ENCODE data around the gene FRMPD3.

Gene FRMPD3

GRCh38 chrX:107447642-107448041, 1.8 kb upstream of the FRMPD3 start:
- Histone ChIP-seq H3K27me3 (ENCODE audit: insufficient read depth, low read length, poor library complexity, severe bottlenecking) (no peaks in the 10 kb centered on the region), H3K4me2 (ENCODE audit: low read depth, low read length, poor library complexity, severe bottlenecking) (no peak overlapping the region), H3K9me3 (ENCODE audit: insufficient read depth, low read depth, low read length) (no peaks in the 10 kb centered on the region), H3K4me1 (ENCODE audit: insufficient read depth, low read length, poor library complexity, severe bottlenecking) (no peaks in the 10 kb centered on the region), H3K4me3 (ENCODE audit: low read length, poor library complexity, severe bottlenecking) (no peak overlapping the region), H3K9ac (ENCODE audit: low read depth, low read length, poor library complexity, severe bottlenecking) (no peak overlapping the region), H3K9me2 (replicated peaks; ENCODE audit: low read depth, low read length) (no peaks in the 10 kb centered on the region), H4K20me1 (ENCODE audit: insufficient read depth, low read length, poor library complexity, severe bottlenecking) (no peaks in the 10 kb centered on the region), H2AFZ (ENCODE audit: low read length) (no peak overlapping the region), H3K79me2 (ENCODE audit: insufficient read depth, low read length) (no peaks in the 10 kb centered on the region), H3F3A (ENCODE audit: low read depth) (no peaks in the 10 kb centered on the region), H3K36me3 (ENCODE audit: insufficient read depth, low read length) (no peaks in the 10 kb centered on the region)
- TF ChIP-seq CTCF (conservative IDR thresholded peaks at IDR 0.05; ENCODE audit: low read length) (no peak), EZH2phosphoT487 (IDR thresholded peaks at IDR 0.05; ENCODE audit: borderline replicate concordance) (no peak)

- Histone ChIP-seq H2AFZ (ENCODE audit: low read length) (no peak overlapping the region), H3K9me3 (ENCODE audit: insufficient read depth, low read depth, low read length) (no peaks in the 10 kb centered on the region), H3K79me2 (ENCODE audit: insufficient read depth, low read length) (no peaks in the 10 kb centered on the region), H3K4me3 (ENCODE audit: low read length, poor library complexity, severe bottlenecking) (no peak overlapping the region), H3K9me2 (replicated peaks; ENCODE audit: low read depth, low read length) (no peaks in the 10 kb centered on the region), H3F3A (ENCODE audit: low read depth) (no peaks in the 10 kb centered on the region), H3K4me2 (ENCODE audit: low read depth, low read length, poor library complexity, severe bottlenecking) (no peak overlapping the region), H3K4me1 (ENCODE audit: insufficient read depth, low read length, poor library complexity, severe bottlenecking) (no peaks in the 10 kb centered on the region), H4K20me1 (ENCODE audit: insufficient read depth, low read length, poor library complexity, severe bottlenecking) (no peaks in the 10 kb centered on the region), H3K36me3 (ENCODE audit: insufficient read depth, low read length) (no peaks in the 10 kb centered on the region), H3K9ac (ENCODE audit: low read depth, low read length, poor library complexity, severe bottlenecking) (no peak overlapping the region), H3K27me3 (ENCODE audit: insufficient read depth, low read length, poor library complexity, severe bottlenecking) (no peaks in the 10 kb centered on the region)
- TF ChIP-seq CTCF (conservative IDR thresholded peaks at IDR 0.05; ENCODE audit: low read length) (no peak), EZH2phosphoT487 (IDR thresholded peaks at IDR 0.05; ENCODE audit: borderline replicate concordance) (no peak)
Observed at GRCh38 chrX:107448625-107448997, 841 bp upstream of the FRMPD3 start.

GRCh38 chrX:107450823-107451509, 1.5 kb downstream of the FRMPD3 start:
- Histone ChIP-seq H3K27me3 (ENCODE audit: insufficient read depth, low read length, poor library complexity, severe bottlenecking) (no peaks in the 10 kb centered on the region), H3K4me2 (ENCODE audit: low read depth, low read length, poor library complexity, severe bottlenecking) (no peak overlapping the region)

More at GRCh38 chrX:107450823-107451509, 1.5 kb downstream of the FRMPD3 start:
- H3K9ac ChIP-seq (ENCODE audit: low read depth, low read length, poor library complexity, severe bottlenecking), result no peak overlapping the region
- H3K4me3 ChIP-seq (ENCODE audit: low read length, poor library complexity, severe bottlenecking), result no peak overlapping the region
- H2AFZ ChIP-seq (ENCODE audit: low read length), result no peak overlapping the region
- no peaks in the 10 kb centered on the region for H3K4me1 ChIP-seq (ENCODE audit: insufficient read depth, low read length, poor library complexity, severe bottlenecking)
- H4K20me1 ChIP-seq (ENCODE audit: insufficient read depth, low read length, poor library complexity, severe bottlenecking), result no peaks in the 10 kb centered on the region
- TF ChIP-seq EZH2phosphoT487 (IDR thresholded peaks at IDR 0.05; ENCODE audit: borderline replicate concordance) (no peak), CTCF (conservative IDR thresholded peaks at IDR 0.05; ENCODE audit: low read length) (no peak; the same call in 1 of the 2 replicates)
- H3K36me3 ChIP-seq (ENCODE audit: insufficient read depth, low read length), result no peaks in the 10 kb centered on the region
- no peaks in the 10 kb centered on the region for H3K79me2 ChIP-seq (ENCODE audit: insufficient read depth, low read length)
- no peaks in the 10 kb centered on the region for H3F3A ChIP-seq (ENCODE audit: low read depth)
- no peaks in the 10 kb centered on the region for H3K9me3 ChIP-seq (ENCODE audit: insufficient read depth, low read depth, low read length)
- no peaks in the 10 kb centered on the region for H3K9me2 ChIP-seq (replicated peaks; ENCODE audit: low read depth, low read length)

Data from Loucy (cell line).